IMR-90 (cell line): ENCODE data around the gene KRTAP9-3.
"Not testable (repeated sequence)": the region's sequence is repeated elsewhere in the genome, so short reads cannot be mapped to it uniquely, and the experiment has no call there.

Experiments used
- BHLHE40 ChIP-seq: fragments of 150-350 bp; IDR thresholded peaks from 2 replicates; pipeline ENCODE4 v1.6.1; 2016; ENCODE audit warnings: mild to moderate bottlenecking, low read depth, low read length
- CEBPB ChIP-seq: IDR thresholded peaks from 2 replicates; pipeline ENCODE4 v1.6.1; 2012; ENCODE audit warnings: low read depth, low read length, improper control_type of control experiment
- FOS ChIP-seq: fragments of 150-350 bp; IDR thresholded peaks from 2 replicates; pipeline ENCODE4 v1.6.1; 2016; ENCODE audit warnings: low read depth, low read length
- MAFK ChIP-seq: IDR thresholded peaks from 2 replicates; pipeline ENCODE4 v1.6.1; 2012; ENCODE audit warnings: low read depth, low read length, improper control_type of control experiment
- MAZ ChIP-seq: IDR thresholded peaks from 2 replicates; pipeline ENCODE4 v1.6.1; 2012; ENCODE audit warnings: low read depth, mild to moderate bottlenecking, low read length, improper control_type of control experiment, moderate library complexity, borderline replicate concordance
- MXI1 ChIP-seq: IDR thresholded peaks from 2 replicates; pipeline ENCODE4 v1.6.1; 2012; ENCODE audit warnings: low read depth, mild to moderate bottlenecking, low read length, moderate library complexity, borderline replicate concordance
- NFE2L2 ChIP-seq: fragments of 150-350 bp; IDR thresholded peaks from 2 replicates; pipeline ENCODE4 v1.6.1; 2016; ENCODE audit warnings: low read depth, mild to moderate bottlenecking, low read length
- POLR2A ChIP-seq: IDR thresholded peaks from 2 replicates; pipeline ENCODE4 v1.6.1; 2012; ENCODE audit warnings: mild to moderate bottlenecking, low read depth, low read length
- RAD21 ChIP-seq: IDR thresholded peaks from 2 replicates; pipeline ENCODE4 v1.6.1; 2012; ENCODE audit warnings: low read length, improper control_type of control experiment
- RFX5 ChIP-seq: IDR thresholded peaks from 2 replicates; pipeline ENCODE4 v1.8.0; 2012; ENCODE audit warnings: low read depth, mild to moderate bottlenecking, low read length, moderate library complexity
- SMC3 ChIP-seq: fragments of 150-350 bp; IDR thresholded peaks from 2 replicates; pipeline ENCODE4 v1.6.1; 2016; ENCODE audit warnings: low read depth, mild to moderate bottlenecking, antibody characterized with exemption, low read length, moderate library complexity
- TF ChIP-seq, protein P1 (sequence below): conservative IDR thresholded peaks from 2 replicates; pipeline ENCODE4 v1.5.1; 2012; ENCODE audit warnings: mild to moderate bottlenecking, low read depth, low read length, improper control_type of control experiment
- TF ChIP-seq, protein P2 (sequence below): fragments of 150-350 bp; IDR thresholded peaks from 2 replicates; pipeline ENCODE4 v1.6.1; 2016; ENCODE audit warnings: low read depth, mild to moderate bottlenecking, low read length, moderate library complexity, borderline replicate concordance
- TF ChIP-seq, protein P3 (sequence below): fragments of 150-350 bp; IDR thresholded peaks from 2 replicates; pipeline ENCODE4 v1.6.1; 2017; ENCODE audit warnings: mild to moderate bottlenecking, antibody characterized with exemption, low read length, low read depth

DNA sequence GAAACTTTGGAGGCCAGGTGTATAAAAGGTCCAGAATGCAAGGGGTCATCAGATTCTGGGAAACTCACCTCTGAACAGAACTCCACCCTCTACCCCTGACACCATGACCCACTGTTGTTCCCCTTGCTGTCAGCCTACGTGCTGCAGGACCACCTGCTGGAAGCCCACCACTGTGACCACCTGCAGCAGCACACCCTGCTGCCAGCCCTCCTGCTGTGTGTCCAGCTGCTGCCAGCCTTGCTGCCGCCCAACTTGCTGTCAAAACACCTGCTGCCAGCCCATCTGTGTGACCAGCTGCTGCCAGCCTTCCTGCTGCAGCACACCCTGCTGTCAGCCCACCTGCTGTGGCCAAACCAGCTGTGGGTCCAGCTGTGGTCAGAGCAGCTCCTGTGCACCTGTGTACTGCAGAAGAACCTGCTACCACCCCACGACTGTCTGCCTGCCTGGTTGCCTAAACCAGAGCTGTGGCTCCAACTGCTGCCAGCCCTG lies 5.7 kb downstream of the KRTAP9-3 start, which contains the start of gene KRTAP9-8:
- TF ChIP-seq, protein P1, sequence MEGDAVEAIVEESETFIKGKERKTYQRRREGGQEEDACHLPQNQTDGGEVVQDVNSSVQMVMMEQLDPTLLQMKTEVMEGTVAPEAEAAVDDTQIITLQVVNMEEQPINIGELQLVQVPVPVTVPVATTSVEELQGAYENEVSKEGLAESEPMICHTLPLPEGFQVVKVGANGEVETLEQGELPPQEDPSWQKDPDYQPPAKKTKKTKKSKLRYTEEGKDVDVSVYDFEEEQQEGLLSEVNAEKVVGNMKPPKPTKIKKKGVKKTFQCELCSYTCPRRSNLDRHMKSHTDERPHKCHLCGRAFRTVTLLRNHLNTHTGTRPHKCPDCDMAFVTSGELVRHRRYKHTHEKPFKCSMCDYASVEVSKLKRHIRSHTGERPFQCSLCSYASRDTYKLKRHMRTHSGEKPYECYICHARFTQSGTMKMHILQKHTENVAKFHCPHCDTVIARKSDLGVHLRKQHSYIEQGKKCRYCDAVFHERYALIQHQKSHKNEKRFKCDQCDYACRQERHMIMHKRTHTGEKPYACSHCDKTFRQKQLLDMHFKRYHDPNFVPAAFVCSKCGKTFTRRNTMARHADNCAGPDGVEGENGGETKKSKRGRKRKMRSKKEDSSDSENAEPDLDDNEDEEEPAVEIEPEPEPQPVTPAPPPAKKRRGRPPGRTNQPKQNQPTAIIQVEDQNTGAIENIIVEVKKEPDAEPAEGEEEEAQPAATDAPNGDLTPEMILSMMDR: not testable (repeated sequence)
- TF ChIP-seq POLR2A, NFE2L2, CEBPB, FOS, MXI1, SMC3, RAD21, MAZ, MAFK, RFX5, BHLHE40: not testable (repeated sequence)
- TF ChIP-seq, protein P2, sequence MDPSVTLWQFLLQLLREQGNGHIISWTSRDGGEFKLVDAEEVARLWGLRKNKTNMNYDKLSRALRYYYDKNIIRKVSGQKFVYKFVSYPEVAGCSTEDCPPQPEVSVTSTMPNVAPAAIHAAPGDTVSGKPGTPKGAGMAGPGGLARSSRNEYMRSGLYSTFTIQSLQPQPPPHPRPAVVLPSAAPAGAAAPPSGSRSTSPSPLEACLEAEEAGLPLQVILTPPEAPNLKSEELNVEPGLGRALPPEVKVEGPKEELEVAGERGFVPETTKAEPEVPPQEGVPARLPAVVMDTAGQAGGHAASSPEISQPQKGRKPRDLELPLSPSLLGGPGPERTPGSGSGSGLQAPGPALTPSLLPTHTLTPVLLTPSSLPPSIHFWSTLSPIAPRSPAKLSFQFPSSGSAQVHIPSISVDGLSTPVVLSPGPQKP: not testable (repeated sequence)
- TF ChIP-seq, protein P3, sequence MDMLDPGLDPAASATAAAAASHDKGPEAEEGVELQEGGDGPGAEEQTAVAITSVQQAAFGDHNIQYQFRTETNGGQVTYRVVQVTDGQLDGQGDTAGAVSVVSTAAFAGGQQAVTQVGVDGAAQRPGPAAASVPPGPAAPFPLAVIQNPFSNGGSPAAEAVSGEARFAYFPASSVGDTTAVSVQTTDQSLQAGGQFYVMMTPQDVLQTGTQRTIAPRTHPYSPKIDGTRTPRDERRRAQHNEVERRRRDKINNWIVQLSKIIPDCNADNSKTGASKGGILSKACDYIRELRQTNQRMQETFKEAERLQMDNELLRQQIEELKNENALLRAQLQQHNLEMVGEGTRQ: not testable (repeated sequence)
